Suprapubic skin (tissue), 3 donors: ENCODE data around the gene SRM.

Source experiments
- CTCF ChIP-seq, 2 donors: fragments of 200-600 bp in 1 of 2; fragments of 450-650 bp in 1 of 2; sonication (generic) in 1 of 2; IDR thresholded peaks; one replicate each; pipeline ENCODE4 v1.5.1; 2016 to 2019; ENCODE audit warnings: antibody characterized with exemption in 2 of 2, mild to moderate bottlenecking in 1 of 2, moderate library complexity in 1 of 2
- EP300 ChIP-seq: sonication (generic); formaldehyde crosslinking; IDR thresholded peaks from one replicate; pipeline ENCODE4 v1.6.1; 2017; ENCODE audit warnings: antibody characterized with exemption

- TF ChIP-seq CTCF (IDR thresholded peaks at IDR 0.05), result no peak
- no peak for TF ChIP-seq EP300
Observed at GRCh38 chr1:11071463-11072215, 11.8 kb upstream of the SRM start.
